Diencephalon (tissue), 1 donor: ENCODE measurements around the gene ARHGEF11. TPM values are rescaled to one million over a fixed set of nuclear protein-coding genes. Genes with fewer than 3 reads are reported as not detected.

Experiments
- small RNA-seq: library from RNA; depleted of rRNA; stranded (forward); fragments of <200 nt; gene quantifications from one replicate; pipeline ENCODE3, GENCODE V24; 2014
- total RNA-seq: library from RNA; depleted of rRNA; stranded (reverse); fragments of >200 nt; gene quantifications from one replicate; pipeline ENCODE4 v1.2.3, GENCODE V29; 2014

The ARHGEF11 gene, protein sequence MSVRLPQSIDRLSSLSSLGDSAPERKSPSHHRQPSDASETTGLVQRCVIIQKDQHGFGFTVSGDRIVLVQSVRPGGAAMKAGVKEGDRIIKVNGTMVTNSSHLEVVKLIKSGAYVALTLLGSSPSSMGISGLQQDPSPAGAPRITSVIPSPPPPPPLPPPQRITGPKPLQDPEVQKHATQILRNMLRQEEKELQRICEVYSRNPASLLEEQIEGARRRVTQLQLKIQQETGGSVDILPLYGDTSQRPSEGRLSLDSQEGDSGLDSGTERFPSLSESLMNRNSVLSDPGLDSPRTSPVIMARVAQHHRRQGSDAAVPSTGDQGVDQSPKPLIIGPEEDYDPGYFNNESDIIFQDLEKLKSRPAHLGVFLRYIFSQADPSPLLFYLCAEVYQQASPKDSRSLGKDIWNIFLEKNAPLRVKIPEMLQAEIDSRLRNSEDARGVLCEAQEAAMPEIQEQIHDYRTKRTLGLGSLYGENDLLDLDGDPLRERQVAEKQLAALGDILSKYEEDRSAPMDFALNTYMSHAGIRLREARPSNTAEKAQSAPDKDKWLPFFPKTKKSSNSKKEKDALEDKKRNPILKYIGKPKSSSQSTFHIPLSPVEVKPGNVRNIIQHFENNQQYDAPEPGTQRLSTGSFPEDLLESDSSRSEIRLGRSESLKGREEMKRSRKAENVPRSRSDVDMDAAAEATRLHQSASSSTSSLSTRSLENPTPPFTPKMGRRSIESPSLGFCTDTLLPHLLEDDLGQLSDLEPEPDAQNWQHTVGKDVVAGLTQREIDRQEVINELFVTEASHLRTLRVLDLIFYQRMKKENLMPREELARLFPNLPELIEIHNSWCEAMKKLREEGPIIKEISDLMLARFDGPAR (N-terminal part only)
- total RNA-seq: 48.7 TPM

GRCh38 chr1:157045250-157046218, at the start of gene ARHGEF11:
TSS of gene ARHGEF11 (minus strand) at chr1:157045742. CDS start at chr1:157044330, 1,412 bp downstream.

GRCh38 chr1:156920233-156921052, 125.1 kb downstream of the ARHGEF11 start, which contains the start of gene LRRC71:
TSS of gene LRRC71 (plus strand) at chr1:156920632. CDS start at chr1:156920804, 172 bp downstream.

GRCh38 chr1:156893048-156893953, 152.2 kb downstream of the ARHGEF11 start, which contains the start of gene PEAR1:
TSS of gene PEAR1 (plus strand) at chr1:156893718. CDS start at chr1:156903927, 10,209 bp downstream.

Small RNAs within 50 kb of the gene (small RNA-seq; reads per million reads assigned to genes)
- gene MIR765 (not detected), gene RN7SL612P (not detected)

Other genes starting within 250 kb of the ARHGEF11 start
- gene SH2D2A, start 228.9 kb downstream of the ARHGEF11 start, total RNA-seq: not detected
- gene INSRR, start 186.6 kb downstream of the ARHGEF11 start, total RNA-seq: 0.46 TPM
- 6.2 TPM for gene NTRK1, start 184.9 kb downstream of the ARHGEF11 start, total RNA-seq
- 0.92 TPM for gene PEAR1, start 152.0 kb downstream of the ARHGEF11 start, total RNA-seq
- gene LRRC71, start 125.1 kb downstream of the ARHGEF11 start, total RNA-seq: 1.2 TPM
- gene ETV3L, start 54.1 kb upstream of the ARHGEF11 start, total RNA-seq: 0.23 TPM
- 18.9 TPM for gene ETV3, start 92.7 kb upstream of the ARHGEF11 start, total RNA-seq